ENCODE data around the gene PIEZO2.

The PIEZO2 gene

DNA sequence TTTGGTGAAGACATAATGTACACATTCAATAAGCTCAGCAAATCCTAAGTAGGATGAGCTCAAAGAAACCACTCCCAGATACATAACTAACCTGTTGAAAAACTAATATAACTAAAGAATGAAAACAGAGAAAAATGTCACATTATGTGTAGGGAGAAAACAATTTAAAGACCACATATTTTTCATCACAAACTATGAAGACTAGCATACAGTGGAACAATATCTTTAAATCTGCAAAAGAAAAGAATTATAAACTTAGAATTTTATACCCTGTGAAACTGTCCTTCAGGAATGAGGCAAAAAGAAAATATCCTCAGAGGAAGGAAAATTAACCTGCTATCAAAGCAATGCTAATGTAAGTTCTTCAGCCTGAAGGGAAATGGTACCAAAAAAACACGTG, 151.5 kb downstream of the PIEZO2 start:
- FAIRE-seq: no peak
- TF ChIP-seq SPI1 (IDR thresholded peaks at IDR 0.05; ENCODE audit: low read depth, low read length) (no peak), POU2F2 (IDR thresholded peaks at IDR 0.05; ENCODE audit: low read depth, low read length) (no peak), POLR2AphosphoS5 (IDR thresholded peaks at IDR 0.05; ENCODE audit: low read depth, low read length) (no peak), PAX5 (IDR thresholded peaks at IDR 0.05; ENCODE audit: insufficient read depth, low read length, severe bottlenecking) (no peak), POLR2A (IDR thresholded peaks at IDR 0.05; ENCODE audit: low read depth, low read length) (no peak), TAF1 (IDR thresholded peaks at IDR 0.05; ENCODE audit: low read depth, low read length) (no peak)
- no peak for DNase-seq (ENCODE audit: insufficient read length, low spot score)

DNA sequence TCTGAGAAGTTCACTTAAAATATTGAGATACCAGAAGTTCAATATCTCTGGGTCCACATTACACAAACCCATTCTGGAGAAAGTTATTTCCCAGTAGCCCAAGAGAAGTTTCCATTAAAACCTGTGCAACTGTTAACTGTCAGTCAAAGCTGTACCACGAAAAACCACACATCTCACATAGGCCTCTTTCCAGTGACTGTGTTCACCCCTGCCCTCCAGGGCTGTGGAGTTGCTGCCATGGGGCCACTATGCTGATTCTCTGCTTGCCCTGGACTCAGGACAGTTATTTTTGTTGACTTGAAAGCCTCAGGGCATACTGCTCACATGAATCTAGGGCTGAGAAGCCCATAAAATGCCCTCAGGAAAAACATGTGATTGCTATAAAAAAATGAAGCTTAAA, 153.8 kb downstream of the PIEZO2 start:
- FAIRE-seq (no peak), DNase-seq (ENCODE audit: insufficient read length, low spot score) (no peak)
- no peak for TF ChIP-seq TAF1 (IDR thresholded peaks at IDR 0.05; ENCODE audit: low read depth, low read length)
- no peak for TF ChIP-seq POLR2A (IDR thresholded peaks at IDR 0.05; ENCODE audit: low read depth, low read length)
- no peak for TF ChIP-seq POU2F2 (IDR thresholded peaks at IDR 0.05; ENCODE audit: low read depth, low read length)
- no peak for TF ChIP-seq PAX5 (IDR thresholded peaks at IDR 0.05; ENCODE audit: insufficient read depth, low read length, severe bottlenecking)
- TF ChIP-seq POLR2AphosphoS5 (IDR thresholded peaks at IDR 0.05; ENCODE audit: low read depth, low read length): no peak
- TF ChIP-seq SPI1 (IDR thresholded peaks at IDR 0.05; ENCODE audit: low read depth, low read length): no peak

DNA sequence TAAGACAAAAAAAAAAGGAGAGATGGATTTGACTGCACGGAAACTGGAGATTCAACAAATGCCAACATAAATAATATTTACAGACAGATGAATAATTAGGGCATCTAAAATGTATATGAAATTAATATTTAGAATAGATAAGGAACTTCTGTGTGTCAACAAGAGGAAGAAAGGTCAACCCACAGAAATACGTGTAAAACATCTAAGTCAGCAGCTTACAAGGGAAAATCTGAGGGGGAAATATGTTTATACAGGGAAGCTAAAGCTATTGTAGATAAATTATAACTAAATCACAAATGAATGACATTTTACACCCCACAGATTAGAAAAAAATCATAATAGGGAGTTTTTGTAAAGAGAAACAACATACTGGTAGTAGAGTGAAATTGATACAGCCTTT, 159.9 kb downstream of the PIEZO2 start:
- DNase-seq (ENCODE audit: insufficient read length, low spot score): no peak
- no peak for FAIRE-seq
- TF ChIP-seq POLR2AphosphoS5 (IDR thresholded peaks at IDR 0.05; ENCODE audit: low read depth, low read length) (no peak), TAF1 (IDR thresholded peaks at IDR 0.05; ENCODE audit: low read depth, low read length) (no peak), POU2F2 (IDR thresholded peaks at IDR 0.05; ENCODE audit: low read depth, low read length) (no peak), PAX5 (IDR thresholded peaks at IDR 0.05; ENCODE audit: insufficient read depth, low read length, severe bottlenecking) (no peak), POLR2A (IDR thresholded peaks at IDR 0.05; ENCODE audit: low read depth, low read length) (no peak), SPI1 (IDR thresholded peaks at IDR 0.05; ENCODE audit: low read depth, low read length) (no peak)

- FAIRE-seq: no peak
- TF ChIP-seq POLR2AphosphoS5 (IDR thresholded peaks at IDR 0.05; ENCODE audit: low read depth, low read length): no peak
- no peak for TF ChIP-seq SPI1 (IDR thresholded peaks at IDR 0.05; ENCODE audit: low read depth, low read length)
- no peak for TF ChIP-seq TAF1 (IDR thresholded peaks at IDR 0.05; ENCODE audit: low read depth, low read length)
- no peak for TF ChIP-seq PAX5 (IDR thresholded peaks at IDR 0.05; ENCODE audit: insufficient read depth, low read length, severe bottlenecking)
- TF ChIP-seq POLR2A (IDR thresholded peaks at IDR 0.05; ENCODE audit: low read depth, low read length): no peak
- TF ChIP-seq POU2F2 (IDR thresholded peaks at IDR 0.05; ENCODE audit: low read depth, low read length): no peak
Observed at GRCh38 chr18:10985689-10986088, 163.7 kb downstream of the PIEZO2 start.

GRCh38 chr18:10979411-10979810, 170.0 kb downstream of the PIEZO2 start:
- no peak for FAIRE-seq
- TF ChIP-seq SPI1 (IDR thresholded peaks at IDR 0.05; ENCODE audit: low read depth, low read length): no peak
- no peak for TF ChIP-seq POLR2A (IDR thresholded peaks at IDR 0.05; ENCODE audit: low read depth, low read length)
- DNase-seq (ENCODE audit: insufficient read length, low spot score): no peak

More at GRCh38 chr18:10985689-10986088, 163.7 kb downstream of the PIEZO2 start:
- no peak for DNase-seq (ENCODE audit: insufficient read length, low spot score)

DNA sequence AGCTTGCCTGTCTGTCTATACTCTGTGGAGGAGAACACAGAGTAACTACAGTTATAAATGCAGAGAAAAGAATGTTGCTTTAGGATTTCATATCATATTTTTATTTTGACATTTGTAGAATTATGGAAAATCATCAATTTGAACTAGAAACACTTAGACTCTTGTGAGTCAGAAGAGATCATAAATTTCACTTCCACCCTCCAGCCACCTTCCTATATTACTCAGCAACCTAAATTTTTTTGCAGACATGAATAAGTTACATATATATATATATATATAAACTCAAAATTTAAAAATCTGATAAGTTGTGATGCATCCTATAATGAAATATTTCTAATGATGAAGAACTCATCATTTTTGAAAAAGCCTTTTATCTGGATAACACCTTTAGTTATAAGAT, 172.3 kb downstream of the PIEZO2 start:
- DNase-seq (ENCODE audit: insufficient read length, low spot score) (no peak), FAIRE-seq (no peak)
- TF ChIP-seq POU2F2 (IDR thresholded peaks at IDR 0.05; ENCODE audit: low read depth, low read length): no peak
- TF ChIP-seq SPI1 (IDR thresholded peaks at IDR 0.05; ENCODE audit: low read depth, low read length): peak; percentile 59; the same call in 1 of the 2 replicates

DNA sequence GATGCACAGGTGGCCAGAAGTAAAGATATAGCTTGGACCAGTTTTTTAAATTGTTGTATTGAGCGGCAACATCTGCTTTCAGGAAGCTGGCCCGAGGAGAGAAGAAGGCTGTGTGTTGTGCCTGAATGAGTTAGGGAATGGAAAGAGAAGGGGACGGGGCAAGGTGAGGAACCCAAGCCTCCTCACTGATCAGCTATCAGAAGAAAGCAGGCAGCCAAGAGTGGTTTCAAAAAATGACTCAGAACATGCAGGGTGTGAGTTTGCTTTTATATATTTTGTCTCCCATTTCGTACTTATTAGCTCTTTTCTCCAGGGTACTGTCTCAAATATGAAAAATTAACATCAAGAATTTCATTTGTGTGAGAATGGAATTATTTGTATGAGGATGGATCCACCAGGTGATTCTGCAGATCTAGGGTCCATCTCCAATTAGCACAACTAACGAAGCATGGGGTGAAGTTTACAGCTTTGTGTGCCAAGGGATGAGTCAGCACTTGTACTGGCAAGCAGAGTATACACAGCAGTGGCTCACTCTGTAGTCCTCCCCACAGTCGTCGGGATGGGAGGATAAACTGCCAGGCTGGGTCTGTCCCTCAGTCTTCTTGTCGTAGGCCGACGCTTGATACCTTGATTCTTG, 175.7 kb downstream of the PIEZO2 start:
- no peak for TF ChIP-seq POLR2A (IDR thresholded peaks at IDR 0.05; ENCODE audit: low read depth, low read length)
- DNase-seq (ENCODE audit: insufficient read length, low spot score): no peak
- peak; percentile 84 for FAIRE-seq

DNA sequence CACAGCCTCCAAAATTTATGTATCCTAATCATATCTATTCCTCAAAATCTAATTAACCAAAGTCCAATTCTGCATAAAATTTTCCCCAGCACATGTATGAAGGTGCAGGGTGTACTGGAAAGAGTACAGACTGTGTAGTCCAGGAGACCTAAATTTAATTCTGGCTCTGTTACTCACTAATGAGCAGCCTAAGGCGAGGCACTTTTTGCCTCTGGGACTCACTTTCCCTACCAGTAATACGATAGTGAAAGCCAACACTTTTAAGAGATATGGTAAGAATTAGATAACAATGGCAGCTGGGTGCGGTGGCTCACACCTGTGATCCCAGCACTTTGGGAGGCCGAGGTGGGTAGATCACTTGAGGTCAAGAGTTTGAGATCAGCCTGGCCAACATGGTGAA, 177.7 kb downstream of the PIEZO2 start:
- TF ChIP-seq SPI1 (IDR thresholded peaks at IDR 0.05; ENCODE audit: low read depth, low read length) (no peak), POU2F2 (IDR thresholded peaks at IDR 0.05; ENCODE audit: low read depth, low read length) (no peak), POLR2A (IDR thresholded peaks at IDR 0.05; ENCODE audit: low read depth, low read length) (no peak), PAX5 (IDR thresholded peaks at IDR 0.05; ENCODE audit: insufficient read depth, low read length, severe bottlenecking) (no peak), POLR2AphosphoS5 (IDR thresholded peaks at IDR 0.05; ENCODE audit: low read depth, low read length) (no peak), TAF1 (IDR thresholded peaks at IDR 0.05; ENCODE audit: low read depth, low read length) (no peak)
- FAIRE-seq: no peak
- DNase-seq (ENCODE audit: insufficient read length, low spot score): no peak

- TF ChIP-seq SPI1 (IDR thresholded peaks at IDR 0.05; ENCODE audit: low read depth, low read length): no peak
- DNase-seq (ENCODE audit: insufficient read length, low spot score) (no peak), FAIRE-seq (no peak)
Observed at GRCh38 chr18:10965119-10965518, 184.2 kb downstream of the PIEZO2 start.

DNA sequence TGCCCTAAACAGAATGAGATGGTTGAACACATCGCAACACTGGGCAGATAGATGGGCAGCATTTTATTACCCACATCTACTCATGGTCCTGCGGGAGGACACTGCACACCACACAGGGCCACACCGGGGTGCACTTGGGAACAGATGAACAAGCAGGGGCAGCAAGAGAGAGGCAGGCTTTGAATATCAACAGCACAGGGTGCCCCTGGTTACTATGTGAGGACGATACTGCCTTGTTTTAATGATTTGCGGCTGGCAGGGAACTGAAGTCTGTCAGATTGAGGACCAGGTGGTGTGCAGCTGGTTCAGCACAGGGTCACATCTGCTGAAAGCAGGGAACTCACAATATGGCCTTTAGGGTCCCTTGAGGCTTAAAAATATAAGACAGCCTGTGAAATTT, 195.7 kb downstream of the PIEZO2 start:
- DNase-seq (ENCODE audit: insufficient read length, low spot score) (no peak), FAIRE-seq (peak; percentile 97)
- TF ChIP-seq POLR2AphosphoS5 (IDR thresholded peaks at IDR 0.05; ENCODE audit: low read depth, low read length) (no peak), POLR2A (IDR thresholded peaks at IDR 0.05; ENCODE audit: low read depth, low read length) (peak; percentile 24; the same call in 1 of the 2 replicates), POU2F2 (IDR thresholded peaks at IDR 0.05; ENCODE audit: low read depth, low read length) (no peak; the same call in 1 of the 2 replicates), PAX5 (IDR thresholded peaks at IDR 0.05; ENCODE audit: insufficient read depth, low read length, severe bottlenecking) (no peak), SPI1 (IDR thresholded peaks at IDR 0.05; ENCODE audit: low read depth, low read length) (no peak), TAF1 (IDR thresholded peaks at IDR 0.05; ENCODE audit: low read depth, low read length) (no peak)

Data from GM12891 (cell line).